Suprapubic skin (tissue), 4 donors: Measurements from ENCODE around the gene RERE.

Experiments used
- EP300 ChIP-seq: sonication (generic); formaldehyde crosslinking; IDR thresholded peaks from one replicate; pipeline ENCODE4 v1.6.1; 2017; ENCODE audit warnings: antibody characterized with exemption
- POLR2A ChIP-seq, 2 donors: fragments of 450-650 bp; IDR thresholded peaks; one replicate each; pipeline ENCODE4 v1.6.1; 2017; ENCODE audit warnings: antibody characterized with exemption in 2 of 2, mild to moderate bottlenecking in 2 of 2, moderate library complexity in 2 of 2
- POLR2AphosphoS5 ChIP-seq, 3 donors: sonication (generic); formaldehyde crosslinking; IDR thresholded peaks; one replicate each; pipeline ENCODE4 v1.6.1; 2017; ENCODE audit warnings: antibody characterized with exemption in 3 of 3
- TF ChIP-seq, protein P1 (sequence below), 2 donors: fragments of 200-600 bp in 1 of 2; fragments of 450-650 bp in 1 of 2; sonication (generic) in 1 of 2; IDR thresholded peaks; one replicate each; pipeline ENCODE4 v1.5.1; 2016 to 2019; ENCODE audit warnings: antibody characterized with exemption in 2 of 2, mild to moderate bottlenecking in 1 of 2, moderate library complexity in 1 of 2

GRCh38 chr1:8477983-8478362, 339.5 kb downstream of the RERE start:
- TF ChIP-seq POLR2A (IDR thresholded peaks at IDR 0.05) (no peak), EP300 (no peak), POLR2AphosphoS5 (IDR thresholded peaks at IDR 0.05) (no peak)
- TF ChIP-seq, protein P1, sequence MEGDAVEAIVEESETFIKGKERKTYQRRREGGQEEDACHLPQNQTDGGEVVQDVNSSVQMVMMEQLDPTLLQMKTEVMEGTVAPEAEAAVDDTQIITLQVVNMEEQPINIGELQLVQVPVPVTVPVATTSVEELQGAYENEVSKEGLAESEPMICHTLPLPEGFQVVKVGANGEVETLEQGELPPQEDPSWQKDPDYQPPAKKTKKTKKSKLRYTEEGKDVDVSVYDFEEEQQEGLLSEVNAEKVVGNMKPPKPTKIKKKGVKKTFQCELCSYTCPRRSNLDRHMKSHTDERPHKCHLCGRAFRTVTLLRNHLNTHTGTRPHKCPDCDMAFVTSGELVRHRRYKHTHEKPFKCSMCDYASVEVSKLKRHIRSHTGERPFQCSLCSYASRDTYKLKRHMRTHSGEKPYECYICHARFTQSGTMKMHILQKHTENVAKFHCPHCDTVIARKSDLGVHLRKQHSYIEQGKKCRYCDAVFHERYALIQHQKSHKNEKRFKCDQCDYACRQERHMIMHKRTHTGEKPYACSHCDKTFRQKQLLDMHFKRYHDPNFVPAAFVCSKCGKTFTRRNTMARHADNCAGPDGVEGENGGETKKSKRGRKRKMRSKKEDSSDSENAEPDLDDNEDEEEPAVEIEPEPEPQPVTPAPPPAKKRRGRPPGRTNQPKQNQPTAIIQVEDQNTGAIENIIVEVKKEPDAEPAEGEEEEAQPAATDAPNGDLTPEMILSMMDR (IDR thresholded peaks at IDR 0.05) = no peak
